Dermis lymphatic vessel endothelial cell (primary cell): ENCODE results near the gene NHERF1. TPM values are rescaled to one million over a fixed set of nuclear protein-coding genes. Genes with fewer than 3 reads are reported as not detected.

Experiments
- total RNA-seq: library from RNA; depleted of rRNA; stranded (reverse); fragments of >200 nt; gene quantifications from 2 replicates; pipeline ENCODE4 v1.2.1, GENCODE V29; 2014

NHERF1 gene
- total RNA-seq = 4.2 and 5.8 TPM in 2 replicates

GRCh38 chr17:74748529-74749278 is at the start of gene NHERF1:
Gene NHERF1, plus strand, starts transcription at chr17:74748628. Its CDS starts 219 bp downstream, at chr17:74748847.

GRCh38 chr17:74712756-74713155 is 35.7 kb upstream of the NHERF1 start, which contains the start of gene CD300LF:
Gene CD300LF, minus strand, starts transcription at chr17:74712923. Its CDS starts 57 bp downstream, at chr17:74712866.

GRCh38 chr17:74736513-74737298 is 11.7 kb upstream of the NHERF1 start, which contains the start of gene RAB37:
Gene RAB37, plus strand, starts transcription at chr17:74737256. Its CDS starts 17 bp downstream, at chr17:74737273.

GRCh38 chr17:74776044-74776962 is 27.9 kb downstream of the NHERF1 start, which contains the start of gene NAT9:
Gene NAT9, minus strand, starts transcription at chr17:74776345. Its CDS starts 647 bp downstream, at chr17:74775698.

Other genes starting within 250 kb of the NHERF1 start
- not detected in 2 replicates for gene CD300LB, start 217.2 kb upstream of the NHERF1 start, total RNA-seq
- gene CD300C, start 202.5 kb upstream of the NHERF1 start, total RNA-seq = not detected in 2 replicates
- not detected in 2 replicates for gene CD300H, start 181.1 kb upstream of the NHERF1 start, total RNA-seq
- not detected in 2 replicates for gene CD300LD, start 156.3 kb upstream of the NHERF1 start, total RNA-seq
- gene CD300E, start 124.9 kb upstream of the NHERF1 start, total RNA-seq = not detected in 2 replicates
- gene CD300LF, start 35.7 kb upstream of the NHERF1 start, total RNA-seq = not detected in 2 replicates
- gene RAB37, start 11.4 kb upstream of the NHERF1 start, total RNA-seq = 0.22 and 0.26 TPM in 2 replicates
- gene NAT9, start 27.7 kb downstream of the NHERF1 start, total RNA-seq = 23.4 and 25.4 TPM in 2 replicates
- gene GRIN2C, start 111.3 kb downstream of the NHERF1 start, total RNA-seq = under 0.01 TPM in 1 of 2 replicates, not detected in the other
- gene FDXR, start 124.4 kb downstream of the NHERF1 start, total RNA-seq = 19.3 and 20.4 TPM in 2 replicates
- not detected in 2 replicates for gene FADS6, start 145.0 kb downstream of the NHERF1 start, total RNA-seq
- gene USH1G, start 174.6 kb downstream of the NHERF1 start, total RNA-seq = not detected in 2 replicates
- gene OTOP2, start 175.6 kb downstream of the NHERF1 start, total RNA-seq = not detected in 2 replicates
- gene OTOP3, start 187.3 kb downstream of the NHERF1 start, total RNA-seq = not detected in 2 replicates
- 41.6 and 45.6 TPM in 2 replicates for gene HID1, start 224.1 kb downstream of the NHERF1 start, total RNA-seq
- gene CDR2L, start 239.0 kb downstream of the NHERF1 start, total RNA-seq = 4.3 and 7.0 TPM in 2 replicates